NCI-H1417 treated with DMSO at 0.1 percent for 48 hours (cell line): Measurements from ENCODE around the gene IFNL1.
"Not testable (repeated sequence)": the region's sequence is repeated elsewhere in the genome, so short reads cannot be mapped to it uniquely, and the experiment has no call there.

ENCODE experiments used
- DNase-seq: peaks from one replicate; lab custom pipeline; 2025; lab: John Stamatoyannopoulos, UW

IFNL1 gene

DNA sequence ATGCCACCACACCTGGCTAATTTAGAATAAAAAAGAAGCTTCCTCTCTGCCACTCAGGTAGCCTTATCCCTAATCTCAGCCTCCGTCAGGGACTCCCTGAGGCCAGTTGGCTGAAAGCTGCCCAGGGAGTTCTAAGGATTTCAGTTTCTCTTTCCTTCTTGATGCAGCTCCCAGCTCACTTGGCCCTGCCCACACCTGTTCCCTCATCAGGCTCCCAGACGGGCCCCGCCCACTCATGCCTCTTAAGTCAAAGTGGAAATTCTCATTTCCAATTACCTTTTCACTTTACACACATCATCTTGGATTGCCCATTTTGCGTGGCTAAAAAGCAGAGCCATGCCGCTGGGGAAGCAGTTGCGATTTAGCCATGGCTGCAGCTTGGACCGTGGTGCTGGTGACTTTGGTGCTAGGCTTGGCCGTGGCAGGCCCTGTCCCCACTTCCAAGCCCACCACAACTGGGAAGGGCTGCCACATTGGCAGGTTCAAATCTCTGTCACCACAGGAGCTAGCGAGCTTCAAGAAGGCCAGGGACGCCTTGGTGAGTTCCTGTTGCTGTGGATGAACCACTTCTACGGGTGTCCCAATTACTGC lies at the start of gene IFNL1:
TSS of gene IFNL1 (plus strand) at position 353 of the 591 bp plus-strand sequence. CDS start at position 368, 15 bp downstream.
- no peak for DNase-seq

DNA sequence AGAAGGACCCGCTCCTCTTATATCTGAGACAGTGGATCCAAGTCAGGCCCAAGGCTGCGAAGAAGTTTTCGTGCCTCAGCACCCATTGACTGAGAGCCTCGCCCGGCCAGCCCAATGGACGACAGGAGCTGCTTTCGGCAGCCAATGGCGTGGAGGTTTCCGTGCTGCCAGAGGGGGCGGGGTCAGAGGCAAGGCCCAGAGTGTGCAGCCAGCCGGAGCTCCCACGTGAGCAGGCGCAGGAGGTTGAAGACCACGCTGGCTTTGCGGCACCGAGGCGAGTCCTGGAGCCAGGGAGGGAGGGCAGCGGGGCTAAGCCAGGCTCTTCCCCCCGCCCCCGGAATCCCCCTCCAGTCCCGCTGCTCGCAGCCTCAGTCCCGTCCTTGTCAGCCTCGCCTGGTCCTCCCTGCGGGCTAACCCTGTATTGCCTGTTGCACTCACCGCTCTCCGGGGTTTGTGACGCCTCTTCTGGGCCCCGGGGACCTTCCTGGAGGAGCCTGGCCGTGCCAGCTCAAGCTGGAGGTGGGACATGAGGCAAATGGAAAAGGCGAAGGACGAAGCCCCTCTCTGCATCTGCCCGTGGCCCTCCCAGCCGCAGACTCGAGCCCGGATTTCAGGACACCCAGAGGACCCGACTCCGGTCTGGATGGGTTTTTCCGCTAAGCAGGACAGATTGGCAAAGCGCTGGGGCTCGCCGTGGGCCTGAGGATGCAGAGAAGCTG lies 49.1 kb upstream of the IFNL1 start:
- no peak for DNase-seq

DNA sequence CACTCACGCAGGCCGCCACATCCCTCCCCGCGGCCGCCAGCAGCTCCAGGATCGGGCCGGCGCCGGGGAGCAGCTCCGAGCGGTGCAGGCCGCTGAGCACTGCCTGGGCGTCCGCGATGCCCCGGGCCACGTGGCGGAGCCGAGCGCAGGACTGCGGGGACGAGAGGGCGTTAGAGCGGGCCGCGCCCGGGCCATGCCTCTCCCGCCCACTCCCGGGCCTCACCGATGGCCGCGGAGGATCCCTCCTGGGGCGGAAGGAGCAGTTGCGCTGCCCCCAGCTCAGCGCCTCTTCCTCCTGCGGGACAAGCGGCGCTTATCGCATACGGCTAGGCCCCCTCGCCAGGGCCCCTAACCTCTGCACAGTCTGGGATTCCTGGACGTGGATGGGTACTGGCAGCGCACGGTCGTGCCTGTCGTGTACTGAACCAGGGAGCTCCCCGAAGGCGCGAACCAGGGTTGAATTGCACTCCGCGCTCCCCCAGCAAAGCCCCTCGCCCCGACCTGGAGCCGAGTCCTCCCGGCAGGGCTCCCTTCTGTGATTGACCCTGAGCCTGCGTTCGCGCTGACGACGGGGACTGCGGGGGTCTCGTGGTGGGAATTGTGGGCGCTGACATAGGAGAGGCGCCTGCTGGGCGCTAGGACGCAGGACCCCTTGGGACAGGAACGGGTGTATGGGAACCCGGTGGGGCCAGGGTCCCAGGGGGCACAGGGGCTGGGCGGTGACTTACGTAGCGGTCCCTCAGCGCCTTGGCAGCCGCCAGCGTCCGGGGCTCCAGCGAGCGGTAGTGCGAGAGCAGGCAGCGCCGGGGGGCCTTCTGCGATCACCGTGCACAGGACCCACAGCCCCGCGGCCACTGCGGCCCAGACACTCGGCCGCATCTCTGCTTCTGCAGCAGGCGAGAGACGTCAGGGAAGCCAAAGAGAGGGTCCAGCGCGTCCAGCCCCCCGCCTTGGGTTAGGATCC lies 48.2 kb upstream of the IFNL1 start:
- DNase-seq: no peak

DNA sequence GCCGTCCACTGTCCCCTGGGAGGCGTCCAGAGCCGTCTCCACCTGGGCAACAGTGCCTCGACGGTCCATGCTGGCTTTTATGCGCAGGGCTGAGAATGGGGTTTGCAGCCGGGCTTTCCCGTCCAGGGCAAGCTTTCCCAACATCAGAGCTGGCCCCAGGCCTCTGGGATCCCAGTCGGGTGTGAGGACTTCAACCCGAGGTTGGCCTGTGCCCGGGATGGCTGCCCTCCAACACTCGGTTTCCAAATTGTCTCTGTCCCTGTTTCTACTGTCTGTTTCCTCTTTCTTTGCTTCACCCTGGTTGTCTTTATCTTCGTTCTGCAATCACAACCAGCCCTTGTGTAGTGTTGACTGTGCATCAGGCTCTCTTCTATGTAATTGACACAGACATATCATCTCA lies 47.4 kb upstream of the IFNL1 start, which contains the start of gene IFNL4:
TSS of gene IFNL4 (minus strand) at position 51 of the 400 bp plus-strand sequence.
- no peak for DNase-seq

DNA sequence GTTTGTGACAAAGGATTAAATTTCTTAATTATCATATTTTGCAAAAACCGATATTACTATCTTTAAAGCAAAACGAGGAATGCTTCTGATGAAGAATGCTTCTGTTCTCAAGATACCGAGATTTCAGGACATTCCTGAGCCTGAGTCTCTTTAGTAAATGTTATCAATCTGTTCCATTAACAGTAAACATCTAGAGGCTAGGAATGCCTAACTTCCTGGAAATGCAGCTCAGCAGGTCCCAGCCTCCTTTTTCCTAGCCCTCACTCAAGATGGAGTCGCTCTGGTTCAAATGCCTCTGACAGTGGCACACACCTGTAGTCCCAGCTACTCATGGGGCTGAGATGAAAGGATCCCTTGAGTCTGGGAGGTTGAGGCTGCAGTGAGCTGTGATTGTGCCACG lies 45.1 kb upstream of the IFNL1 start:
- DNase-seq: no peak

DNA sequence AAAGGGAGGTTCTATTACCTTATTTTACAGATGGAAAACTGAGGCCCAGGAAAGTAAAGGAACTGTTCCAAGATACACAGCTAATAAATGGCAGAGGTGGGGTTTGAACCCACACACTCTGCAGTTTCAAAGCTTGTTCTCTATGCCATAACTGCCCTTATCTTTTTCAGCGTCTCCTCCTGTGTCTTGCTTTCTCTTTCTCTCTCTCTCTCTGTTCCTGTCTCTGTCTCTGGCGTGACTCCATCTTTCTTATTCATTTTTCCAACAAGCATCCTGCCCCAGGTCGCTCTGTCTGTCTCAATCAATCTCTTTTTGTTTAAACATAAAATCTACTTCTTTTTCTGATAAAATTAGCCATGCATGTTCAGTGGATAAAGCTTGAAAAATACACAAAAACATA lies 44.4 kb upstream of the IFNL1 start:
- no peak for DNase-seq

DNA sequence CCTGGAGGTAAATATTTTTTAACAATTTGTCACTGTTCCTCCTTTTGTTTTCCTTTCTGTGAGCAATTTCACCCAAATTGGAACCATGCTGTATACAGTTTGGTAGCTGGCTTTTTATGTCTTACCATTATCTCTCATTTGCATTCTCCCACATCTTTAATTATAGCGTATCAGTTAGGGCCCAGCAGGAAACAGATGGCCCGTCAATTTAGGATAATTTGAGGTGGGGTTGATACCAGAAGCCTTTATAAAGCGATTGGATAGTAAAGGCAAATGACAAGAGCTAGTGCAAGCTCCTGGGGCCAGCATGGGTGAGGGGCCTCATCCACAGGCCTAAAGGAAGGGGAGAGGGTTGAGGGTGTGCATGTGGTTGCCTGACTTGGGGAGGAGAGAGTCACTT lies 43.7 kb upstream of the IFNL1 start:
- no peak for DNase-seq

DNA sequence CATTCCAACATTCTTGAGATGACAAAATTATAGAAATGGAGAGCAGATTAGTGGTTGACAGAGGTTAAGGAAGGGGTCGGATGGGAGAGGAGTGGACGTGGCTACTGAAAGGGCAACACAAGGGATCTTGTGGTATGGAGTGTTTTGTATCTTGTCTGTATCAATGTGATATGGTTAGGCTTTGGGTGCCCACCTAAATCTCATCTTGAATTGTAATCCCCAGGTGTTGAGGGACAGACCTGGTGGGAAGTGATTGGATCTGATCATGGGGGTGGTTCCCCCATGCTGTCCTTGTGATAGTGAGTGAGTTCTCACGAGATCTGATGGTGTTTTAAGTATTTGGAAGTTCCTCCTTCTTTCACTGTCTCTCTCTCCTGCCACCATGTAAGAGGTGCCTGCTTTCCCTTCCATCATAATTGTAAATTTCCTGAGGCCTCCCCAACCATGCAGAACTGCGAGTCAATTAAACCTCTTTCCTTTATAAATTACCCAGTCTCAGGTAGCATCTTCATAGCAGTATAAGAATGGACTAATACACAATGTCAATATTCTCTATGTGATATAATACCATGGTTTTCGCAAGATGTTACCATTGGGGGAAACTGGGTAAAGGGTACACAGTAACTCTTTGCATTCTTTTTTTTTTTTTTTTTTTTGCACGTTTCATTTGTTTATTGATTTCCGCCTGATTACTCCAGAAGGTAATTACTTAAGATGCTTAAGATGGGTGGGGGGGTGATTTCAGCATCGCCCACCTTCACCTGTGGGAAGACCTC lies 42.6 kb upstream of the IFNL1 start:
- DNase-seq: no peak

DNA sequence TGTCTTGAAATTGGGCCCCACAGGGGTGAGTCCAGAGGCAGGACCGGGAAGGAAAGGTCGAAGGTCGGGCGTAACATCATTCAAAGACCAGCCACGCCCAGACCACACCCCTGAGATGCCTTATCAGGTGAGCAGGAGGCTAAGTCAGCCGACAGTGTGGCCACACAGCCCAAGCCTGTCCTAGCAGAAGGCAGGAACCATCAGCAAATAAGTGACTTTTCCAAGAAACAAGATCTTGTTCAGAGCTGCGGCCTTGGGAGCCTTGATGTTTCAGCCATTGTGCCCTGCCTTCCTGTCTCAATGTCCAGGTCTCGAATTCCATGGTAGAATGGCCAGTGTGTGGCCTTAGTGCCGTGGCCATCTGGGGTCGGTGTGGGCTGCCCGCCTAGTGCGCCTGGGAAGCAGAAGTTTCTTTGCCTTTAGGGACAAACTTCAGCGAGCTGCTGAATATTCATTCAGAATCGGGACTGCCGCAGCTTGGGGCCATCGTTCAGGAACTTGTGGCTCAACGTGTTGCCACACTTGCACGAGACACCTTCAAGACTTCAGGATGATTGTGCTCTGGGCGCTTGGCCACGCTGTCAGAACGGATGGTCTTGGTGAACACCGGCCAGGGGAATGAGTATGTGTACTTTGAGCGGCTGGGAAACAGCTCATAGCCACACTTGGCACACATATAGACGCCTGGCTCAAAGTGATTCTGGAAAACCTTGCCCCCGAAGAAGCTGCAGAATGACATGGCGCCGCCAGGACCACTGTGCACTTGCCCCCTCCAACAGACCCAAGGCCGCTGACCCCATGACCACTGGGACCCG lies 41.5 kb upstream of the IFNL1 start:
- DNase-seq: no peak

DNA sequence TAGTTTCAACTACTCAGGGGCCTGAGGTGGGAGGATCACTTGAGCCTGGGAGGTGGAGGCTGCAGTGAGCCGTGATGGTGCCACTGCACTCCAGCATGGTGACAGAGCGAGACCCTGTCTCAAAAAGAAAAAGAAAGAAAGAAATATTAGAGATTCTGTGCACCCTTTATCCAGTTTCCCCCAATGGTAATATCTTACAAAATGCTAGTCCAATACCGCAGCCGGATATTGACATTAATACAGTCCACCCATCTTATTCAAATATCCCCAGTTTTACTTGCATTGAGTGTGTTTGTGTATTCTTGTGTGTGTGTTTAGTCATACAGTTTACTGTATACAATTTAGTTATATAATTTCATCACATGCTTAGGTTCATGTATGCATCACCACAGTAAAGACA lies 39.0 kb upstream of the IFNL1 start:
- no peak for DNase-seq

DNA sequence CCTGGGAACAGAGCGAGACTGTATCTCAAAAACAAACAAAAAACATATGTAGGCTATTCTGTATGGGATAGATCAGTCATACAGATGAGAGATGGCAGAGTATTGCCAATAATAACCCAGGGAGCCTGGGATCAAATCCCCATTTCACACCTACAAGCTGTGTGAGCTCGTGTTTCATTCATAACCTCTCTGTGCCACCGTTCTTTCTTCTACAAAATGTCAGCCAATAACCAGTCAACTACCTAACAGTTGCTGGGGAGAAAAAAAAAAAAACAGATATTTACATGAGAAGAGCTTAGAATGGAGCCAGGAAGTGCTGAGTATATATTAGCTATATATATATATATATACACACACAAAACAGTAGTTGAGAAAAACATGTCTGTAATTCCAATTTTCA lies 34.5 kb upstream of the IFNL1 start:
- DNase-seq: no peak

DNA sequence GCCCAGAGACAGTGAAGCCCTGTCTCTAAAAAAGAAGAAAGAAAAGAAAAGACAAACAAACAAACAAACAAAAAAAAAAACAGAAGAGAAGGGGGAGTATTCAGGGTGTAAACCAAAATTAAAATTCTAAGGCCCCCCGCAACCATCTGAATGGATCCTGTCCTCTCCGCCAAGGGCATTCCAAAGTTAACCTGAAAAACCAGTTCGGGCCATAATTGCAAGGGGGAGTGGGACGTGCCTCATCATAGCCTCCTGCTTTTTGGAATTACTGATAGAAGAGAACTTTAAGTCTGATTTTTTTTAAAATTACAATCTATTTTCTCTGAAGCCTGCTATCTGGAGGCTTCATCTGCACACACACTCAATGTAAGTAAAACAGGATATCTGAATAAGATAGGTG lies 33.7 kb upstream of the IFNL1 start:
- DNase-seq: no peak

DNA sequence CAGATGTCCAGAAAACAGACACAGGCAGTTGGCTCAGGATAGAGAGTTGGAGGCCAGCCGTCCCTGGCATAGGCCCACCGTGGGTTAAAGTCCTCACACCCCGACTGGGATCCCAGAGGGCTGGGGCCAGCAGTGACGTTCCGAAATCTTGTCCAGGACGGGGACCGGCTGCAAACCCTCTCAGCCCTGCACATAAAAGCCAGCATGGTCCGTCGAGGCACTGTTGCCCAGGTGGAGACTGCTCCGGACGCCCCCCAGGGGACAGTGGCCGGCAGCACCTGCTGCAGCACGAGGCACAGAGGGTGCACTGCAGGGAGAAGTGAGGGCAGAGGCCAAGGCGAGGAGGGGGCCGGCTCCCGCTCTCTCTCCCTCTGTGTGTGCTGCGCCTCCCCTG lies 32.3 kb upstream of the IFNL1 start:
- no peak for DNase-seq

DNA sequence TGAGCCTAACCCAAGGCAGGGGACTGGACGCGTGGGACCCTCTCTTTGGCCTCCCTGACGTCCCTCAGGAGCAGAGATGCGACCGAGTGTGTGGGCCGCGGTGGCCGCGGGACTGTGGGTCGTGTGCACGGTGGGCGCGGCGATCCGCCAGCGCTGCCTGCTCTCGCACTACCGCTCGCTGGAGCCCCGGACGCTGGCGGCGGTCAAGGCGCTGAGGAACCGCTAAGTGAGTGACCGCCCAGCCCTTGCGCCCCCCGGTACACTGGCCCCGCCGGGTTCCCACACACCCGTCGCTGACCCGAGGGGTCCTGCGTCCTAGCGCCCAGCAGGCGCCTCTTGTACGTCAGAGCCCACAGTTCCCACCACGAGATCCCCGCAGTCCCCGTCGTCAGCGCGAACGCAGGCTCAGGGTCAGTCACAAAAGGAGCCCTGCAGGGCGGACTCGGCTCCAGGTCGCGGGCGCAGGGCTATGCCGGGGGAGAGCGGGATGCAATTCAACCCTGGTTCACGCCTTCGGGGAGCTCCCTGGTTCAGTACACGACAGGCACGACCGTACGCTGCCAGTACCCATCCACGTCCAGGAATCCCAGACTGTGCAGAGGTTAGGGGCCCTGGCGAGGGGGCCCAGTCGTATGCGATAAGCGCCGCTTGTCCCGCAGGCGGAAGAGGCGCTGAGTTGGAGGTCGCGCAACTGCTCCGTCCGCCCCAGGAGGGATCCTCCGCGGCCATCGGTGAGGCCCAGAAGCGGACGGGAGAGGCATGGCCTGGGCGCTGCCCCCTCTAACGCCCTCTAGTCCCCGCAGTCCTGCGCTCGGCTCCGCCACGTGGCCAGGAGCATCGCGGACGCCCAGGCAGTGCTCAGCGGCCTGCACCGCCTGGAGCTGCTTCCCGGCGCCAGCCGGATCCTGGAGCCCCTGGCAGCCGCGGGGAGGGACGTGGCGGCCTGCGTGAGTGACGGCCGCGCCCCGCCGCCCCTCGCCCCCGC lies 31.6 kb upstream of the IFNL1 start:
- no peak for DNase-seq

DNA sequence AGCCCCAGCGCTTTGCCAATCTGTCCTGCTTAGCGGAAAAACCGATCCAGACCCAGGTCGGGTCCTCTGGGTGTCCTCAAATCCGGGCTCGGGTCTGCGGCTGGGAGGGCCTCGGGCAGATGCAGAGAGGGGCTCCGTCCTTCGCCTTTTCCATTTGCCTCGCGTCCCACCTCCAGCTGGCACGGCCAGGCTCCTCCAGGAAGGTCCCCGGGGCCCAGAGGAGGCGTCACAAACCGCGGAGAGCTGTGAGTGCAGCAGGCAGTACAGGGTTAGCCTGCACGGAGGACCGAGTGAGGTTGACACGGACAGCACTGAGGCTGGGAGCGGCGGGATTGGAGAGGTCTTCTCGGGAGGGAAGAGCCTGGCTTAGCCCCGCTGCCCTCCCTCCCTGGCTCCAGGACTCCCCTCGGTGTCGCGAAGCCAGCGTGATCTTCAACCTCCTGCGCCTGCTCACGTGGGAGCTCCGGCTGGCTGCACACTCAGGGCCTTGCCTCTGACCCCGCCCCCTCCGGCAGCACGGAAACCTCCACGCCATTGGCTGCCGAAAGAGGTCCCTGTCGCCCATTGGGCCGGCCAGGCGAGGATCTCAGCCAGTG lies 30.8 kb upstream of the IFNL1 start:
- no peak for DNase-seq

DNA sequence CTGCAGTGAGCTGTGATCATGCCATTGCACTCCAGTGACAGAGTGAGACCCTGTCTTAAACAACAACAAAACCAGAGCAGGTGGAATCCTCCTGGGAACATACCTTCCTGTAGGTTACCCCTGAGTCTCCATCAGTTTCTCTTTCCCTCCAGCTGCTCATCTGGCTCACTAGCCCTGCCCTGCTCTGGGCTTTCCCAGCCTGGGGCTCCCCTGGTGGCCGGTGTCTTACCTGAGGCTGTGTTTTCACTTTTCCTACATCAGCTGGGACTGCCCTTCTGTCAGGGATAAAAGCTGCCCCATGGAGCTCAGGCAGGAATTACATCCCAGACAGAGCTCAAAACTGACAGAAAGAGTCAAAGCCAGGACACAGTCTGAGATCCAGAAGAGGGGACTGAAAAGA lies 28.1 kb upstream of the IFNL1 start, which contains the start of gene IFNL2:
TSS of gene IFNL2 (plus strand) at position 312 of the 400 bp plus-strand sequence. CDS start 173 bp downstream, outside the sequence.
- DNase-seq: not testable (repeated sequence)

DNA sequence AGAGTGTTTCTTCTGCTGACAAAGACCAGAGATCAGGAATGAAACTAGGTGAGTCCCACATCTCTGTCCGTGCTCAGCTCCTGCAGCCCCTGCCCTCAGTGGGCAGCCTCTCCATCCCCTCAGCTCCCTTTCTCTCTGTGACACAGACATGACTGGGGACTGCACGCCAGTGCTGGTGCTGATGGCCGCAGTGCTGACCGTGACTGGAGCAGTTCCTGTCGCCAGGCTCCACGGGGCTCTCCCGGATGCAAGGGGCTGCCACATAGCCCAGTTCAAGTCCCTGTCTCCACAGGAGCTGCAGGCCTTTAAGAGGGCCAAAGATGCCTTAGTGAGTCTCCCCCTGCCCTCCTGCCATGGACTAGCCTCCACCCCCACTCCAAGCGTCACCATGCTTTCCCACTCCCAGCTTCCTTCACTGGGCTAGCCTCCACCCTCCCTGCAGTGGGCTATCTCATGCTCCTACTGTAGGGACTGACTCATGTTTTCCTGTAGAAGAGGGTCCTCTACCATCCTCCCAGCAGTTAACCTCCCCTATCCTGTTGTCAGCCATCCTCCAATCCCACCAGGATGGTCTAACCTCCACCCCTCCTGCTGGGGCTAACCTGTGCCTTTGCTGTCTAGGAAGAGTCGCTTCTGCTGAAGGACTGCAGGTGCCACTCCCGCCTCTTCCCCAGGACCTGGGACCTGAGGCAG lies 27.5 kb upstream of the IFNL1 start:
- DNase-seq: not testable (repeated sequence)

DNA sequence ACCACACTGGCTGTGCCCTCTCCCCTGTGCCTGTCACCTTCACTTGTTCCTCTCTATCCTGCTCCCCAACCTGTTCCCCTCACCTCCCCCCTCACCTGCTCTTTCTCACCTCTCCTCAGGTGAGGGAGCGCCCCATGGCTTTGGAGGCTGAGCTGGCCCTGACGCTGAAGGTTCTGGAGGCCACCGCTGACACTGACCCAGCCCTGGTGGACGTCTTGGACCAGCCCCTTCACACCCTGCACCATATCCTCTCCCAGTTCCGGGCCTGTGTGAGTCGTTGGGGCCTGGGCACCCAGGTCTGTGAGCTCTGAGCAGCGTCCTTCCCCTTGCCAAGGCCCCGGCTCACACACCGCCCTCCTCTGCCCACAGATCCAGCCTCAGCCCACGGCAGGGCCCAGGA lies 26.8 kb upstream of the IFNL1 start:
- not testable (repeated sequence) for DNase-seq
